PC-3 (cell line): Measurements from ENCODE around the gene RAB31.

Experiments used
- CTCF ChIP-seq: fragments of 300-600 bp; sonication (generic); conservative IDR thresholded peaks from 2 replicates; pipeline ENCODE4 v1.5.1; 2017; ENCODE audit warnings: antibody characterized with exemption, low read depth, mild to moderate bottlenecking, low read length
- EZH2 ChIP-seq: fragments of 300-600 bp; sonication (generic); IDR thresholded peaks from one replicate; pipeline ENCODE4 v1.6.1; 2017; ENCODE audit warnings: antibody characterized with exemption, mild to moderate bottlenecking, low read length; ENCODE audit not compliant: unreplicated experiment
- EZH2phosphoT487 ChIP-seq: fragments of 300-600 bp; sonication (generic); IDR thresholded peaks from 2 replicates; pipeline ENCODE4 v1.6.1; 2018; ENCODE audit warnings: mild to moderate bottlenecking, antibody characterized with exemption, low read length, borderline replicate concordance

GRCh38 chr18:9817725-9818422 lies 109.8 kb downstream of the RAB31 start:
- no peak for TF ChIP-seq EZH2
- no peak for TF ChIP-seq CTCF
- TF ChIP-seq EZH2phosphoT487: no peak
